Cardiac atrium fibroblast (primary cell): ENCODE data around the gene U2AF2. TPM values are rescaled to one million over a fixed set of nuclear protein-coding genes. Genes with fewer than 3 reads are reported as not detected.

Experiments used
- total RNA-seq: library from RNA; depleted of rRNA; stranded (reverse); fragments of >200 nt; gene quantifications from 2 replicates; pipeline ENCODE4 v1.2.3, GENCODE V29; 2015

Gene U2AF2
- total RNA-seq = 88.6 and 122 TPM in 2 replicates

DNA sequence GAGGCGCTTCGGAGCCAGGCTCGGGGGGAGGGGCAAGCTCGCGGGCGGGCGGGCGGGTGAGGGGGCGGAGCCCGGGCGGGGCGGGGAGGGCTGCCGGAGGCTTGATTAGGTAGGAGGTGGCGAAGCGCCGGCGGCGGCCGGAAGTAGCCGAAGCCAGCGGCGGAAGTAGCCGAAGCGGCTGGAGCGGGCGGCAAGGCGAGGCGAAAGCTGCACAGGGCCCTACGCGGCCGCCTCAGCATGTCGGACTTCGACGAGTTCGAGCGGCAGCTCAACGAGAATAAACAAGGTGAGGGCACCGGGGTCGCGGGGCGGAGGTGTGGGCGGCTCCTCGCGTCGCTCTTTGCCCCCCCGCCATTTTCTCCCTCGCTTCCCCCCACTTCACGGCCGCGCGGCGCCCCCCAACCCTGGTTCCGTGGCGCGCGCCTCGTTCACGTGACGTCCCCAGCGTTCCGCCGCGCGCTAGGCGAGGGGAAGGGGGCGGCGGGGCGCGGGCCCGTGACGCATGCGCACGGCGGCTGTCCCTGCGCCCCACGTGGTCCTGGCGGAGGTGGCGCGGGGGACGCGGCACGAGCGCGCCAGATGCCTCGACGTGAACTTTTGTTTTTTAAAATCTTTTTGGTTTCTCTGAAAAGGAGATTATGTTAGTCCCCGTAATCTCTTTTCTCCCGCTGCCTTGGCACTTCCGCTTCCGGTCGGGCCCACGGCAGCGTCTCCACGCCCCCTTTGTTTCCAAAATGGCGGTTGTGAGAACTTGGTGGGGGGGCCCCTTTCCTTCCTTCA is at the start of gene U2AF2:
TSS of gene U2AF2 (plus strand) at position 168 of the 780 bp plus-strand sequence. CDS start at position 238, 70 bp downstream.

DNA sequence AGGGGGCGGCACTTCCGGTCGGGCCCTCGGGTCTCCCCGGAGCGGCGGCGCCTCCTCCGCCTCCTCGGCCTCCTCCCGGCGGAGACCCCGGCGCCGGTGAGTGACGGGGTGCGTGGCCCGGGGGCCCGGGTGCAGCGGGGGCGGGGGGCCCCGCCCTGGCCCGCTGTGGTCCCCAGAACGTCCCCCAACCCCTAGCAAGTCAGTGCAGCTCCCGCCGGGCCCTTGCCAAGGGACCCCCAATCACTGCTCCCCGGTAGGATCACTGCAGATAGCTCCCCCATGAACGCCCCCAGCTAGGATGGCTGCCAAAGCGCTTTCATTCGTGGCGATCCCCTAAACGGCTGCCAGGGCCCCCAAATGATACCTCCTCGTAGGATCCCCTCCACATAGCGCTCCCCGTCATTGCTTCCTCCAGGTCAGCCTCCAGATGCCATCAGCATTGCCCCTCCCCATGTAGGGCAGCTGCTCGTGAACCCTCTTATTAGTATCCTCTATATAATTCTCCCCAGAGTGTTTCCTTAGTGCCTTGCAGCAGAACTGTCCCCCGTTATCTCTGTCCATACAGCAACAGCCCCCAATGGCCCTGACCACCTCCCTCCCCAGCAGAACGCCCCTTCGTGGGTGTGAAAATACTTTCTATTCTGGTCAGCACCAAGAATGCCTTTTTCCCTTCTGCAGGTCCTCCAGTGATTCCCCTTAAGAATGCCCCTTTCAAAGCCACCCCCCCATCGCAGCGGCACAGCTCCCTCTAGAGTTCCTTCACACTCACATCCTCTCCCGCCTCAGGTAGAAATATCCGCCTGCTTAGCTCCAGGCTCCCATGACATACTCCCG is 49.0 kb upstream of the U2AF2 start, which contains the start of gene ZNF865:
TSS of gene ZNF865 (plus strand) at position 11 of the 834 bp plus-strand sequence. CDS start 7,972 bp downstream, outside the sequence.

DNA sequence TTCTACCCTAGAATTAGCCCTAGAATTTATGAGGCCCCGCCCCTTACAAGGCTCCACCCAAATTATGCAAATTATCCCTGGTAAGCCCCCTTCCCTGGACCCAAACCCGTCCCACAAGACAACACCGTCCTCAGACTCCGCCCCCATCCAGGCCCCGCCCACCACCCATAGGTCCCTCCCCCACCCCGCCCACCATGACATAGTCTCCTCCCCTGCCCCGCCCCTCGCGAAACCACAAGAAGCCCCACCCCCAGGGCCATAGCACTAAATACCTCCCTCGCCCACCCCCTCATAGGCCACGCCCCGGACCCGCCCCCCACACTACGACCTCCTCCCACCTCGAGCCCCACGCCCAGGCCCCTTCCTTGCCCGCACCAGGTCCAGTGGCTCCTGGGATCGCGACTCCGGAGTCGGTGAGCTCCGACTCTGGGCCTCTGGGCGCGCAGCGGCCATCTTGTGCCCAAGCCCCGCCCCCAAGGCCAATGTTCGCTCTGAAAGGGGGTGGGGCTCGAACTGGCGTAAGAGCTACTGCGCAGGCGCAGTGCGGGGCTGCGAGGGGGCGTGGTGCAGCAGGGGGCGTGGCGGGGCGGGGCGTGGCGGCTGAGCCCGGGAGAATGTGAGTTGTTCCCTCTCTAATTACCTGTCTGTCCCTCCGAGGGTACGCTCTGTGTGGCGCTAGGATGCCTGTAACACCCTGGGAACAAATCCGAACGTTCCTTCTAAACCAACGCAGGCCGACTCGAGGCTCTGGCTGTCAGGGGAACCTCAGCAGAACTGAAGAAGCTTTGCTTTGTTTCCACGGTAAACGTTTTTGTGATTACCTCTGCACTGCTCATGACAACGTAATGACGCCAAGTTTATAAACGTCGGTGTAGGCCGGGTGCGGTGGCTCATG is 30.5 kb upstream of the U2AF2 start, which contains the start of gene ZNF784:
TSS of gene ZNF784 (minus strand) at position 458 of the 895 bp plus-strand sequence. CDS start at position 453, 5 bp downstream.

DNA sequence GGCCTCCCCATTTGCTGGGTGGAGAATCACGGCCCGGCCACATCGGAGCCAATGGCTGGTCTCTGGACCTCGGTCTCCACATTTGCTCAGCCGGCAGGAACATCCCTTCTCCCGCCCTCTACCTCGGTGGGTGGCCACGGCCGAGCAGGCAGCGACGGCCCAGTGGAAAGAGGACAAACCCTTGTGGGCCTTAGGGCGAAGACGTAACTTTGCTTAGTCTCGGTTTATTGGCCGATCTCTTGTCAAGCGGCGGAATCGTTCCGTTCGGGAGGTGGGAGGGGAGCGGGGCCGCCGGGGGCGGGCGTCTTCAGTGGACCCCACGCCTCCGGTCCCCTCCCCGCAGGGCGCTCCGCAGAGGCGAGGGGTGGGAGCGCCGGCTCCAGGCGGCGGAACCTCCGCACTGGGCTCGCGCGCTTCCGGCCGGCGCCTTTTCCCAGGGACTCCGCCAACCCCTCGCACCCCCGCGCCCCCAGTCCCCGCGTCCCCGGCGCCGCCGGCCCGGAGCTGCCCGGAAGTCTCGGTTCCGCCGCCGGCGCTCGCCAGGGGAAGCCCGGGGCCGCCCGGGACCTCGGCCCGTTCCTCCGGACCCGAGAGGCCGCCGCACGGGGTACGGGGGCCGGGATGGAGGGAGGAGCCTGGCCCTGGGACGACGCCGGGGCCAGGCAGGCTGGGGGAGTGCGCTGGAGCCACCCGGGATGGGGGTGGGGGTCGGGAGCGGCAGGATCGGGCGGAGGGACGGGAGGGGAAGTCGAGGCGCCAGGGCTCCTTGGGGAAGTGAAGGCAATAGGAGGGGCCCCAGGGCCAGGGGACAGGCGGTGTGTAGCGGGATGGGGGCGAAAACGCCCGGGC is 14.0 kb upstream of the U2AF2 start, which contains the start of gene ZNF580:
TSS of gene ZNF580 (plus strand) at position 426 of the 849 bp plus-strand sequence. CDS start 1,507 bp downstream, outside the sequence.

DNA sequence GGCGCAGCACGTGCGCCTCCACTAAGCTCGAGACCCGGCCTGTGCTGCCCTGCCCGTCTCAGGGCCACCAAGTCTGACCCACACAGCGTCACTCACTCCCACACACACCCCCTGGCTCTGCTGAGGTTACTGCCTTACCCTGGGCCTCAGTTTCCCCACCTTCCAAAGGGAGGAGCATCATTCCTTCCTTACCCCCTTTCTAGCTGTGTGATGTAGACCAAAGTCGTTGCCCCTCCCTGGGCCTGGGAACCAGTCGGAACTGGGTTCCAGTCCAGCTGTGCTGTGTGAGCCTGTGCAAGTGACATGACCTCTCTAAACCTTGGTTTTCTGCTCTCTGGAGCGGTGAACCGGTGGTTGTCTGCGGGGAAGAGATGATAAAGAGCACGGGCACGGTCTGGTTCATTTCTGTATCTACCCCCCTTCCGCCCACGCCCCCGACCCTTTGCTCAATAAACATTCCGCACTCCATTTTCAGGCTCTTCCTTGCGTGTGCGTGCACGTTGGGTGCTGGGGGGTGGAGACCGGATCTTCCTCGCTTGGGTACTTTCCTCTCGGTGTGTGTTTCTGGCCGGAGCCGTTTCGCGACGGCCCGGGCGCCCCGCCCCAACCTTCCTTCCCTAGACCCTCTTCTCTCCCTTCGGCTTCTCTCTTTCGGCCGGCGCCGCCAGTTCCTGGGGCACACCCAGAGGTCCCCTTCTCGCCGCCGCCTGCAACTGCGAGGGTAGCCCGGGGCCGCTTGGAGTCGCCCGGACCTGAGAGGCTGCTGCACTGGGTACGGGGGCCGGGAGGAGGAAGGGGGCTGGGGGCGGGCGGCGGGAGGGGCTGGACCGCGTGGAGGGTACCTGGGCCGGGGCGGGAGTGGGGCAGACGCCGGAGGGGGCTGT is 11.6 kb upstream of the U2AF2 start, which contains the start of gene ZNF581:
TSS of gene ZNF581 (plus strand) at position 647 of the 884 bp plus-strand sequence. CDS start 923 bp downstream, outside the sequence.

DNA sequence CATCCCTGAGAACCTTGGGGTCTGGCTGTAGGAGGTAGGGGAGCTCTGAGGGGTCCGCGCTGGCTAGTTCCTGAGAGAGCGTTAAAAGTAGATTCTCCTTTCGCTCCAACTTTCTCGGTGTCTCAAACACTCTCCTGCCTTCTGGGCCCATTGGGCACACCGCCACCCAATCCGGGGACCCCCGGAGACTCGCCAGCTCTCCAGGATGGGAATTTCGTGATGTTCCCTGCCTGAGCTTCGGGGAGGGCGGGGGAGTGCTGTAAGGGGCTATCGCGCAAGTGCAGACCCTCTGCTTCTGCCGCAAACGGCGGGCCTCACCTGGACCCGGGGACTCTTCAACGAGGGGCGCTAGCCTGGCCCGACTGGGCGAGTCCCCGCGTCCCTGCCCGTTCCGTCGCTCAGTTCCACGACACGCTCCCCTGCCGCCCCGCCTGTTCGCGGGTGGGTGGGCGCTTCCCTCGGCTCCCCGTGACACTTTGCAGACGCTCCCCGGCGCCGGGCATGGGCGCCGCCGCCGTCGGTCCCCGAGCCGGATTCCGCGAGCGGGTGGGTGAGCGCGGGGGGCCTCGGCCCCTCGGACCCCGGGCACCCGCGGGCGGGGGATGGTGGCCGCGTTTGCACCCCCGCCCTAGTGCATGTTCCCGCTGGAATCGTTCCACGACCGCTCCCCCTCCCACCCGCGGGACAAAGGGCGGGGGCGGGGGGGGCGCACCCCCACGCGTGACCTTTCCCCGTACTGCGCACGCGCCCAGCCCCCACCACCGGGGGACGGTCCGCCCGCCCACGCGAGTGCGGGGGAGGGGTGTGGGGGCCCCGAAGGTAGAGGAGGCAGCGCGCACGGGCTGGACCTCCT is 6.9 kb upstream of the U2AF2 start, which contains the start of gene CCDC106:
TSS of gene CCDC106 (plus strand) at position 481 of the 853 bp plus-strand sequence. CDS start 835 bp downstream, outside the sequence.

DNA sequence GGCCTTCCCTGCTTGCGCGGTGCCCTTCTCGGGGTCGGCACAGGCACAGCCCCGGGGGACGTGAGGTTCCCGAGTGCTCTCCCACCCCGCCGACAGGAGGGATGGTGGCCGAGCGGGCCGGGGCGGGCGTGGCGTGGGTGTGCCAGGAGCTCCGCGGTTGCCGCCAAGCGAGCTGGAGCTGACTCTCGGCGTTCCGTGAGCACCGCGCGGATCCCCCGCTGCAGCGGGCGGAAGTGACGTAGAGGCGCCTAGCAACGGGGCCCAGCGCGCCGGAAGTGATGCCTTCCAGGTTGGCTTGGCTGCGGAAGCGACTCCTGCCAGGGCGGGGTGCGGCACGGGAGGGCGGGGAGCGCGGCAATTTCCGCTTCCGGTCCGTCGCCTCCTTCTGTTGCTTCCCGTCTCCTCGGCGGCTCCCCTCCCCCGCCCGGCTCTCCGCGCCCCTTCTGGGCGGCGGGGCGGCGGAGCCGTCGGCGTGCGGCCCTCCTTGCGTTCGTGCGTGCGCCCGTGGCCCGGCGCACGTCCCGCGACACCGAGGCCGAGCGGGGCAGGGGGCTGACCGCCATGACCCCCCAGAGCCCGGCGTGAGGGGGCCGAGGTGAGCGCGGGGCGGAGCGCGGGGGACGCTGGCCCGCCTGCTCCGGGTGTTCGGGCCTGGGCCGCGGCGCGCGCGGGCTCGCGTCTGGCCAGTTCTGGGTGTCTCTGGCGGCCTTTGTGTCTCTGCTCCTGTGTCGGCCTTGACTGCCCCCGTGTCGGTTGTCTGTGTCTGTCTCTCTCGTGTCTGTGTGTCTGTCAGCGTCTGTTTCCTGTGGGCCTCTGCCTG is 20.2 kb downstream of the U2AF2 start, which contains the start of gene EPN1:
TSS of gene EPN1 (plus strand) at position 386 of the 820 bp plus-strand sequence. CDS start 3,402 bp downstream, outside the sequence.

Other genes with a start within 250 kb of the U2AF2 start
- gene UBE2S, start 247.2 kb upstream of the U2AF2 start, total RNA-seq = 40.5 and 48.0 TPM in 2 replicates
- gene SHISA7, start 211.7 kb upstream of the U2AF2 start, total RNA-seq = not detected in 2 replicates
- gene ISOC2, start 193.4 kb upstream of the U2AF2 start, total RNA-seq = 94.4 and 116 TPM in 2 replicates
- not detected in 2 replicates for gene C19orf85, start 190.3 kb upstream of the U2AF2 start, total RNA-seq
- gene ZNF628, start 178.4 kb upstream of the U2AF2 start, total RNA-seq = 2.4 and 12.8 TPM in 2 replicates
- 10.7 and 13.0 TPM in 2 replicates for gene NAT14, start 169.8 kb upstream of the U2AF2 start, total RNA-seq
- 7.0 and 7.9 TPM in 2 replicates for gene SSC5D, start 166.6 kb upstream of the U2AF2 start, total RNA-seq
- gene SBK2, start 117.9 kb upstream of the U2AF2 start, total RNA-seq = not detected in 2 replicates
- not detected in 2 replicates for gene SBK3, start 109.5 kb upstream of the U2AF2 start, total RNA-seq
- 4.5 and 6.5 TPM in 2 replicates for gene ZNF579, start 74.2 kb upstream of the U2AF2 start, total RNA-seq
- 2.6 and 7.6 TPM in 2 replicates for gene FIZ1, start 55.5 kb upstream of the U2AF2 start, total RNA-seq
- 5.4 and 8.1 TPM in 2 replicates for gene ZNF524, start 54.7 kb upstream of the U2AF2 start, total RNA-seq
- 2.9 and 5.8 TPM in 2 replicates for gene ZNF865, start 49.4 kb upstream of the U2AF2 start, total RNA-seq
- 2.9 and 6.1 TPM in 2 replicates for gene ZNF784, start 30.5 kb upstream of the U2AF2 start, total RNA-seq
- 10.0 and 22.4 TPM in 2 replicates for gene ZNF580, start 14.0 kb upstream of the U2AF2 start, total RNA-seq
- 20.0 and 43.3 TPM in 2 replicates for gene ZNF581, start 11.4 kb upstream of the U2AF2 start, total RNA-seq
- gene CCDC106, start 6.8 kb upstream of the U2AF2 start, total RNA-seq = 8.5 and 20.3 TPM in 2 replicates
- 128 and 139 TPM in 2 replicates for gene EPN1, start 20.2 kb downstream of the U2AF2 start, total RNA-seq
- not detected in 2 replicates for gene NLRP9, start 83.4 kb downstream of the U2AF2 start, total RNA-seq
- gene RFPL4A, start 104.1 kb downstream of the U2AF2 start, total RNA-seq = not detected in 2 replicates
- gene RFPL4AL1, start 114.1 kb downstream of the U2AF2 start, total RNA-seq = not detected in 2 replicates
- gene NLRP11, start 177.0 kb downstream of the U2AF2 start, total RNA-seq = not detected in 2 replicates
- not detected in 2 replicates for gene NLRP4, start 181.5 kb downstream of the U2AF2 start, total RNA-seq